Karpas-422 (cell line): ENCODE results near the gene MAPK4. TPM values are rescaled to one million over a fixed set of nuclear protein-coding genes. Genes with fewer than 3 reads are reported as not detected.
"Not testable (repeated sequence)": the region's sequence is repeated elsewhere in the genome, so short reads cannot be mapped to it uniquely, and the experiment has no call there.

Experiments
- DNase-seq: peaks from one replicate; pipeline ENCODE4 v3.0.0-alpha.2; 2015
- H2AFZ ChIP-seq: fragments of 200-600 bp; sonication (generic); 2 replicates; pipeline ENCODE4 v1.6.1; 2014; ENCODE audit warnings: antibody characterized with exemption, low read length, mixed read lengths
- H3K27ac ChIP-seq: fragments of 200-600 bp; sonication (generic); 2 replicates; pipeline ENCODE4 v1.5.1; 2014; ENCODE audit warnings: mild to moderate bottlenecking, low read length, moderate library complexity
- H3K27me3 ChIP-seq: fragments of 200-600 bp; sonication (generic); 2 replicates; pipeline ENCODE4 v1.6.1; 2014; ENCODE audit warnings: low read length, mixed read lengths
- H3K36me3 ChIP-seq: fragments of 200-600 bp; sonication (generic); 2 replicates; pipeline ENCODE4 v1.6.1; 2014; ENCODE audit warnings: low read length, mixed read lengths; ENCODE audit not compliant: insufficient read depth
- H3K4me1 ChIP-seq: fragments of 200-600 bp; sonication (generic); 2 replicates; pipeline ENCODE4 v1.6.1; 2014; ENCODE audit warnings: mild to moderate bottlenecking, low read length, mixed read lengths
- H3K4me2 ChIP-seq: fragments of 200-600 bp; sonication (generic); 2 replicates; pipeline ENCODE4 v1.6.1; 2014; ENCODE audit warnings: low read length, low read depth, mild to moderate bottlenecking; ENCODE audit not compliant: poor library complexity, severe bottlenecking
- H3K4me3 ChIP-seq: fragments of 200-600 bp; sonication (generic); 2 replicates; pipeline ENCODE4 v1.5.1; 2014; ENCODE audit warnings: mild to moderate bottlenecking, antibody characterized with exemption, low read length, mixed read lengths
- H3K79me2 ChIP-seq: fragments of 200-600 bp; sonication (generic); 2 replicates; pipeline ENCODE4 v1.6.1; 2014; ENCODE audit warnings: mild to moderate bottlenecking, low read length, mixed read lengths
- H3K9ac ChIP-seq: fragments of 200-600 bp; sonication (generic); 2 replicates; pipeline ENCODE4 v1.6.0; 2014; ENCODE audit warnings: low read length
- H3K9me2 ChIP-seq: fragments of 200-600 bp; sonication (generic), shearing (Covaris generic); replicated peaks from 2 replicates; pipeline ENCODE4 v1.6.0; 2014; ENCODE audit warnings: mild to moderate bottlenecking, low read length, moderate library complexity; ENCODE audit not compliant: insufficient read depth
- H3K9me3 ChIP-seq: fragments of 300-700, 200-600 bp; sonication (generic); 2 replicates; pipeline ENCODE4 v1.6.1; 2014; ENCODE audit warnings: low read length, mixed read lengths
- H4K20me1 ChIP-seq: fragments of 200-600 bp; sonication (generic); 2 replicates; pipeline ENCODE4 v1.6.1; 2014; ENCODE audit warnings: mild to moderate bottlenecking, antibody characterized with exemption, low read length, low read depth; ENCODE audit not compliant: insufficient read depth
- total RNA-seq: library from RNA; depleted of rRNA; stranded (reverse); fragments of >200 nt; shearing (Covaris generic); gene quantifications from 2 replicates; pipeline ENCODE4 v1.2.3, GENCODE V29; 2014; ENCODE audit warnings: low replicate concordance

MAPK4 gene
- total RNA-seq, 1 experiment from 2014 or later = not detected

DNA sequence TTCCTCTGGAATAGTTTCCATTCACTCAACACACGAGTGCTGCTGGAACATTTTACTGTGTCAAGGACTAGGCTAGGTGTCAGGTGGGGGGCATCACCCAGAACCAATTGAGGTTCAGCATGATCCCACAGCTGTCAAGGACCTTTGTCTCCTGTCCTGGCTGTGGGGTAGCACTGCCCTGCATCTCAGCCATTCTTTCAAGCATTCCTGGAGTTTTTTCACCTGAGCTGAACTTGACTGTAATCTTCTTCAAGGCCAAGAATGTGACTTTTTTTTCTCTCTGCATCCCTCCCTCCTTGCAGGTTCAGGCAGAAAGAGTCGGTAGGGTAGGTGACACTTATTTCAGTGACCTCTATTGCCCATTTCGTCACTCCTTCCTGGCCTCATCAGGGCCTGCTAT, 3.5 kb downstream of the MAPK4 start:
- no peak overlapping the region for H3K9ac ChIP-seq
- DNase-seq = no peak
- no peak overlapping the region for H3K4me2 ChIP-seq
- no peaks in the 10 kb centered on the region for H3K4me1 ChIP-seq
- no peaks in the 10 kb centered on the region for H3K9me2 ChIP-seq
- H3K4me3 ChIP-seq = no peak overlapping the region
- no peaks in the 10 kb centered on the region; the same call in 1 of the 2 replicates for H3K9me3 ChIP-seq
- H3K36me3 ChIP-seq = no peaks in the 10 kb centered on the region
- H3K27ac ChIP-seq = no peak overlapping the region
- no peaks in the 10 kb centered on the region for H3K79me2 ChIP-seq
- H4K20me1 ChIP-seq = no peaks in the 10 kb centered on the region
- H3K27me3 ChIP-seq = no peaks in the 10 kb centered on the region
- H2AFZ ChIP-seq = no peak overlapping the region

GRCh38 chr18:50569930-50570329, 10.0 kb downstream of the MAPK4 start:
- DNase-seq = no peak
- H3K36me3 ChIP-seq = no peaks in the 10 kb centered on the region
- H3K4me1 ChIP-seq = peaks cover 5% of the 10 kb centered on the region; the same call in 1 of the 2 replicates
- H3K27ac ChIP-seq = no peak overlapping the region
- no peak overlapping the region for H3K9ac ChIP-seq
- H3K4me3 ChIP-seq = no peak overlapping the region
- no peak overlapping the region for H2AFZ ChIP-seq
- H3K4me2 ChIP-seq = no peak overlapping the region
- no peaks in the 10 kb centered on the region for H3K27me3 ChIP-seq
- H4K20me1 ChIP-seq = no peaks in the 10 kb centered on the region
- H3K9me3 ChIP-seq = no peaks in the 10 kb centered on the region; the same call in 1 of the 2 replicates
- no peaks in the 10 kb centered on the region for H3K79me2 ChIP-seq
- no peaks in the 10 kb centered on the region for H3K9me2 ChIP-seq

- Histone ChIP-seq H3K27me3 (no peaks in the 10 kb centered on the region), H4K20me1 (no peaks in the 10 kb centered on the region), H3K27ac (no peak overlapping the region), H3K4me2 (no peak overlapping the region), H3K4me3 (no peak overlapping the region), H3K4me1 (peaks cover 5% of the 10 kb centered on the region; the same call in 1 of the 2 replicates), H3K79me2 (no peaks in the 10 kb centered on the region), H3K9me3 (no peaks in the 10 kb centered on the region; the same call in 1 of the 2 replicates), H2AFZ (no peak overlapping the region), H3K9me2 (no peaks in the 10 kb centered on the region), H3K9ac (no peak overlapping the region), H3K36me3 (no peaks in the 10 kb centered on the region)
- DNase-seq = no peak
Observed at GRCh38 chr18:50571606-50572005, 11.7 kb downstream of the MAPK4 start.

DNA sequence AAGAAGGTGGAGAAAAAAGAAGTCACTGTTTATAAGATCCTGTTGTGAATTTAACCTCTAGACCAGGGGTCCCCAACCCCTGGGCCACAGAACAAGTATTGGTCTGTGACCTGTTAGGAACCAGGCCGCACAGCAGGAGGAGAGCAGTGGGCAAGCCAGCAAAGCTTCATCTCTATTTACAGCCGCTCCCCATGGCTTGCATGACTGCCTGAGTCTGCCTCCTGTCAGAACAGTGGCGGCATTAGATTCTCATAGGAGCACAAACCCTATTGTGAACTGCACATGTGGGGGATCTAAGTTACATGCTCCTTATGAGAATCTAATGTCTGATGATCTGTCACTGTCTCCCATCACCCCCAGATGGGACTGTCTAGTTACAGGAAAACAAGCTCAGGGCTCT, 13.3 kb downstream of the MAPK4 start:
- H3K4me3 ChIP-seq, H3K9me3 ChIP-seq, H3K9me2 ChIP-seq, H3K27me3 ChIP-seq, H4K20me1 ChIP-seq, H2AFZ ChIP-seq, H3K9ac ChIP-seq, DNase-seq, H3K27ac ChIP-seq, H3K36me3 ChIP-seq, H3K4me1 ChIP-seq, H3K79me2 ChIP-seq, H3K4me2 ChIP-seq: not testable (repeated sequence)

DNA sequence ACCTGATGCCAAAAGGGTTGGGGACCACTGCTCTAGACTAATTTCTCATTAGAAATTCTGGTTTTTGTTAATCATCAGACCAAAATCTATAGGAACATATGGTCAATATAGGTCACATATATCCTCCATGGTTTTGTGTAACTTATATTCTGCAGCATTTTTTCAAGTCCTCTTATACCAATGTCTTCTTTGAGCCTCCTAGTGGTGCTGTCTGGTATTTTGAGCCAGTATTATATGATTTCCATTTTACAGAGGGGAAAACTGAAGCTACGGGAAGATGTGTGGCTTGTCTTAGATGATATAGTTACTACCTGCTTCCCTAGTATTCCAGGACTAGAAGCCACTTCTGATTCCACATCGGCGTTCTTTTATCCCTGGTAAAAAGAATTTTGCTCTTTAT, 13.8 kb downstream of the MAPK4 start:
- H3K9ac ChIP-seq = no peak overlapping the region
- no peaks in the 10 kb centered on the region for H3K27me3 ChIP-seq
- H3K4me1 ChIP-seq = peaks cover 5% of the 10 kb centered on the region; the same call in 1 of the 2 replicates
- no peaks in the 10 kb centered on the region for H3K79me2 ChIP-seq
- H3K4me2 ChIP-seq = no peak overlapping the region
- peak; percentile 63 for DNase-seq
- no peaks in the 10 kb centered on the region for H4K20me1 ChIP-seq
- H3K9me3 ChIP-seq = no peaks in the 10 kb centered on the region
- H3K27ac ChIP-seq = no peak overlapping the region
- H2AFZ ChIP-seq = no peak overlapping the region
- no peak overlapping the region for H3K4me3 ChIP-seq
- no peaks in the 10 kb centered on the region for H3K36me3 ChIP-seq
- no peaks in the 10 kb centered on the region for H3K9me2 ChIP-seq

DNA sequence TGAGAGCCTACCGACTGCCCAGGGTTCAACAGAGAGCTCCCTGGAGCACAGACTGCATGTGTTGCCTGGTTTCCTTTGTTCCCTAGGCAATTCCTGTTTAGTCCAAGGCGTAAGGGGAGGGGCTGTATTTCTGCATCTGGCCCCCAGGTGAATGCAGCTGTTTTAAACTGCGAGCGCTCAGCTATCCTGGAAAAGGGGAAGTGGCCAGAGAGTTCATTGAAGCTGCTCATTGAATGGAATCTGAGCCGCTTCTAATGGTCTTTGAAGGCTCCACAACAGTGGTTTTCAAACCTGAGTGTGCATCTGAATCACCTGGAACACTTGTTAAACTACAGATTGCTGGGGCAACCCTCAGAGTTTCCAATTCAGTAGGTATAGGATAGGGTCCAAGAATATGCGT, 18.1 kb downstream of the MAPK4 start:
- peak; percentile 42 for DNase-seq
- H3K4me1 ChIP-seq = peaks cover 5% of the 10 kb centered on the region; the same call in 1 of the 2 replicates
- H3K9ac ChIP-seq = no peak overlapping the region
- no peaks in the 10 kb centered on the region for H3K27me3 ChIP-seq
- H3K79me2 ChIP-seq = no peaks in the 10 kb centered on the region
- H4K20me1 ChIP-seq = no peaks in the 10 kb centered on the region
- no peak overlapping the region for H2AFZ ChIP-seq
- no peaks in the 10 kb centered on the region for H3K9me3 ChIP-seq
- no peak overlapping the region for H3K4me3 ChIP-seq
- no peaks in the 10 kb centered on the region for H3K36me3 ChIP-seq
- no peaks in the 10 kb centered on the region for H3K9me2 ChIP-seq
- H3K4me2 ChIP-seq = no peak overlapping the region
- H3K27ac ChIP-seq = no peak overlapping the region

GRCh38 chr18:50578651-50579050, 18.8 kb downstream of the MAPK4 start:
- Histone ChIP-seq H3K9me2 (no peaks in the 10 kb centered on the region), H3K4me2 (no peak overlapping the region), H4K20me1 (no peaks in the 10 kb centered on the region), H3K79me2 (no peaks in the 10 kb centered on the region), H3K9ac (no peak overlapping the region), H3K4me1 (peaks cover 5% of the 10 kb centered on the region; the same call in 1 of the 2 replicates), H3K27me3 (no peaks in the 10 kb centered on the region), H3K27ac (no peak overlapping the region), H3K36me3 (no peaks in the 10 kb centered on the region), H3K9me3 (no peaks in the 10 kb centered on the region), H2AFZ (no peak overlapping the region), H3K4me3 (no peak overlapping the region)
- no peak for DNase-seq

- H2AFZ ChIP-seq = no peak overlapping the region
- no peak overlapping the region for H3K27ac ChIP-seq
- H3K27me3 ChIP-seq = no peaks in the 10 kb centered on the region
- no peaks in the 10 kb centered on the region for H3K36me3 ChIP-seq
- no peaks in the 10 kb centered on the region for H4K20me1 ChIP-seq
- H3K9me2 ChIP-seq = no peaks in the 10 kb centered on the region
- no peak for DNase-seq
- no peaks in the 10 kb centered on the region for H3K9me3 ChIP-seq
- H3K4me3 ChIP-seq = no peak overlapping the region
- H3K79me2 ChIP-seq = no peaks in the 10 kb centered on the region
- no peak overlapping the region for H3K9ac ChIP-seq
- peaks cover 3% of the 10 kb centered on the region; the same call in 1 of the 2 replicates for H3K4me1 ChIP-seq
- no peak overlapping the region for H3K4me2 ChIP-seq
Observed at GRCh38 chr18:50579061-50579774, 19.3 kb downstream of the MAPK4 start.
